K562 (cell line): ENCODE results near the gene RPL10A.

Experiments used
- MAX ChIP-seq: sonication (generic); formaldehyde crosslinking; IDR thresholded peaks from 2 replicates; pipeline ENCODE4 v1.9.0; 2022; ENCODE audit warnings: mild to moderate bottlenecking, missing genetic modification reagents
- MXI1 ChIP-seq: IDR thresholded peaks from 2 replicates; pipeline ENCODE4 v1.6.1; 2011; ENCODE audit warnings: low read depth, mild to moderate bottlenecking, improper control_type of control experiment, low read length
- TCF15 ChIP-seq: fragments of 250-450 bp; sonication (Bioruptor Pico); IDR thresholded peaks from 2 replicates; pipeline ENCODE4 v1.8.0; 2022; ENCODE audit warnings: moderate library complexity, mild to moderate bottlenecking, inconsistent platforms

- TF ChIP-seq MXI1 (no peak), TCF15 (no peak), MAX (CRISPR knock-in tag) (no peak)
These were observed 12.0 kb downstream of the RPL10A start for GRCh38 chr6:35480176-35480575.
